ENCODE data around the gene DLGAP1. TPM values are rescaled to one million over a fixed set of nuclear protein-coding genes. Genes with fewer than 3 reads are reported as not detected.

The DLGAP1 gene
- total and polyA plus RNA-seq, 2 experiments from 2014 or later: 17.0 to 48.5 TPM

GRCh38 chr18:3675994-3676393 is 779.1 kb downstream of the DLGAP1 start:
- Mint-ChIP-seq H3K27ac (no peak overlapping the region), H3K4me1 (peaks cover 11% of the 10 kb centered on the region), H3K9me3 (no peaks in the 10 kb centered on the region), H3K4me3 (no peak overlapping the region), H3K27me3 (ENCODE audit: insufficient read depth, low read depth, poor library complexity) (peaks cover 9% of the 10 kb centered on the region), H3K36me3 (ENCODE audit: low read depth) (peaks cover 4% of the 10 kb centered on the region)
- Histone ChIP-seq H3K9me2 (ENCODE audit: insufficient read depth) (no peaks in the 10 kb centered on the region), H3K27me3 (ENCODE audit: insufficient read depth) (no peaks in the 10 kb centered on the region), H4K20me1 (replicated peaks; ENCODE audit: insufficient read depth) (no peaks in the 10 kb centered on the region), H3K79me2 (replicated peaks; ENCODE audit: insufficient read depth) (no peaks in the 10 kb centered on the region), H3K36me3 (ENCODE audit: insufficient read depth) (no peaks in the 10 kb centered on the region), H2AFZ (no peak overlapping the region), H3K27ac (ENCODE audit: low read depth) (no peak overlapping the region), H3F3A (replicated peaks; ENCODE audit: low read depth) (no peaks in the 10 kb centered on the region), H3K4me2 (no peak overlapping the region), H3K4me1 (ENCODE audit: insufficient read depth) (no peaks in the 10 kb centered on the region), H3K4me3 (no peak overlapping the region)
- TF ChIP-seq ETS1 (IDR thresholded peaks at IDR 0.05): no peak
- TF ChIP-seq EZH2 (IDR thresholded peaks at IDR 0.05; ENCODE audit: low read depth, unreplicated experiment): no peak
- TF ChIP-seq, protein P1, sequence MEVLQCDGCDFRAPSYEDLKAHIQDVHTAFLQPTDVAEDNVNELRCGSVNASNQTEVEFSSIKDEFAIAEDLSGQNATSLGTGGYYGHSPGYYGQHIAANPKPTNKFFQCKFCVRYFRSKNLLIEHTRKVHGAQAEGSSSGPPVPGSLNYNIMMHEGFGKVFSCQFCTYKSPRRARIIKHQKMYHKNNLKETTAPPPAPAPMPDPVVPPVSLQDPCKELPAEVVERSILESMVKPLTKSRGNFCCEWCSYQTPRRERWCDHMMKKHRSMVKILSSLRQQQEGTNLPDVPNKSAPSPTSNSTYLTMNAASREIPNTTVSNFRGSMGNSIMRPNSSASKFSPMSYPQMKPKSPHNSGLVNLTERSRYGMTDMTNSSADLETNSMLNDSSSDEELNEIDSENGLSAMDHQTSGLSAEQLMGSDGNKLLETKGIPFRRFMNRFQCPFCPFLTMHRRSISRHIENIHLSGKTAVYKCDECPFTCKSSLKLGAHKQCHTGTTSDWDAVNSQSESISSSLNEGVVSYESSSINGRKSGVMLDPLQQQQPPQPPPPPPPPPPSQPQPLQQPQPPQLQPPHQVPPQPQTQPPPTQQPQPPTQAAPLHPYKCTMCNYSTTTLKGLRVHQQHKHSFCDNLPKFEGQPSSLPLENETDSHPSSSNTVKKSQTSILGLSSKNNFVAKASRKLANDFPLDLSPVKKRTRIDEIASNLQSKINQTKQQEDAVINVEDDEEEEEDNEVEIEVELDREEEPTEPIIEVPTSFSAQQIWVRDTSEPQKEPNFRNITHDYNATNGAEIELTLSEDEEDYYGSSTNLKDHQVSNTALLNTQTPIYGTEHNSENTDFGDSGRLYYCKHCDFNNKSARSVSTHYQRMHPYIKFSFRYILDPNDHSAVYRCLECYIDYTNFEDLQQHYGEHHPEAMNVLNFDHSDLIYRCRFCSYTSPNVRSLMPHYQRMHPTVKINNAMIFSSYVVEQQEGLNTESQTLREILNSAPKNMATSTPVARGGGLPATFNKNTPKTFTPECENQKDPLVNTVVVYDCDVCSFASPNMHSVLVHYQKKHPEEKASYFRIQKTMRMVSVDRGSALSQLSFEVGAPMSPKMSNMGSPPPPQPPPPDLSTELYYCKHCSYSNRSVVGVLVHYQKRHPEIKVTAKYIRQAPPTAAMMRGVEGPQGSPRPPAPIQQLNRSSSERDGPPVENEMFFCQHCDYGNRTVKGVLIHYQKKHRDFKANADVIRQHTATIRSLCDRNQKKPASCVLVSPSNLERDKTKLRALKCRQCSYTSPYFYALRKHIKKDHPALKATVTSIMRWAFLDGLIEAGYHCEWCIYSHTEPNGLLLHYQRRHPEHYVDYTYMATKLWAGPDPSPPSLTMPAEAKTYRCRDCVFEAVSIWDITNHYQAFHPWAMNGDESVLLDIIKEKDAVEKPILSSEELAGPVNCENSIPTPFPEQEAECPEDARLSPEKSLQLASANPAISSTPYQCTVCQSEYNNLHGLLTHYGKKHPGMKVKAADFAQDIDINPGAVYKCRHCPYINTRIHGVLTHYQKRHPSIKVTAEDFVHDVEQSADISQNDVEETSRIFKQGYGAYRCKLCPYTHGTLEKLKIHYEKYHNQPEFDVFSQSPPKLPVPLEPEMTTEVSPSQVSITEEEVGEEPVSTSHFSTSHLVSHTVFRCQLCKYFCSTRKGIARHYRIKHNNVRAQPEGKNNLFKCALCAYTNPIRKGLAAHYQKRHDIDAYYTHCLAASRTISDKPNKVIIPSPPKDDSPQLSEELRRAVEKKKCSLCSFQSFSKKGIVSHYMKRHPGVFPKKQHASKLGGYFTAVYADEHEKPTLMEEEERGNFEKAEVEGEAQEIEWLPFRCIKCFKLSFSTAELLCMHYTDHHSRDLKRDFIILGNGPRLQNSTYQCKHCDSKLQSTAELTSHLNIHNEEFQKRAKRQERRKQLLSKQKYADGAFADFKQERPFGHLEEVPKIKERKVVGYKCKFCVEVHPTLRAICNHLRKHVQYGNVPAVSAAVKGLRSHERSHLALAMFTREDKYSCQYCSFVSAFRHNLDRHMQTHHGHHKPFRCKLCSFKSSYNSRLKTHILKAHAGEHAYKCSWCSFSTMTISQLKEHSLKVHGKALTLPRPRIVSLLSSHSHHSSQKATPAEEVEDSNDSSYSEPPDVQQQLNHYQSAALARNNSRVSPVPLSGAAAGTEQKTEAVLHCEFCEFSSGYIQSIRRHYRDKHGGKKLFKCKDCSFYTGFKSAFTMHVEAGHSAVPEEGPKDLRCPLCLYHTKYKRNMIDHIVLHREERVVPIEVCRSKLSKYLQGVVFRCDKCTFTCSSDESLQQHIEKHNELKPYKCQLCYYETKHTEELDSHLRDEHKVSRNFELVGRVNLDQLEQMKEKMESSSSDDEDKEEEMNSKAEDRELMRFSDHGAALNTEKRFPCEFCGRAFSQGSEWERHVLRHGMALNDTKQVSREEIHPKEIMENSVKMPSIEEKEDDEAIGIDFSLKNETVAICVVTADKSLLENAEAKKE (CRISPR knock-in tag; IDR thresholded peaks at IDR 0.05): no peak
- no peak for TF ChIP-seq CTCF (conservative IDR thresholded peaks at IDR 0.05; ENCODE audit: low read depth in 2 of 2)
- TF ChIP-seq REST (IDR thresholded peaks at IDR 0.05; ENCODE audit: unreplicated experiment): no peak
- TF ChIP-seq POLR2AphosphoS5 (IDR thresholded peaks at IDR 0.05; ENCODE audit: low read depth): no peak
- TF ChIP-seq EZH2phosphoT487 (IDR thresholded peaks at IDR 0.05; ENCODE audit: unreplicated experiment): no peak
- no peak for TF ChIP-seq ZNF114 (CRISPR knock-in tag; IDR thresholded peaks at IDR 0.05)
- TF ChIP-seq CREB1 (CRISPR knock-in tag; IDR thresholded peaks at IDR 0.05; ENCODE audit: low read depth): no peak
- DNase-seq (ENCODE audit: low spot score): no peak
- no peak for ATAC-seq

Data from GM23338 (cell line).